HG03354 (cell line): ENCODE results near the gene AICDA.

ENCODE experiments used
- ATAC-seq: cut with Tn5 transposase; IDR thresholded peaks from one replicate; pipeline ENCODE4 v1.9.1; 2021; ENCODE audit warnings: mild to moderate bottlenecking; ENCODE audit not compliant: unreplicated experiment, poor library complexity, severe bottlenecking

The AICDA gene

DNA sequence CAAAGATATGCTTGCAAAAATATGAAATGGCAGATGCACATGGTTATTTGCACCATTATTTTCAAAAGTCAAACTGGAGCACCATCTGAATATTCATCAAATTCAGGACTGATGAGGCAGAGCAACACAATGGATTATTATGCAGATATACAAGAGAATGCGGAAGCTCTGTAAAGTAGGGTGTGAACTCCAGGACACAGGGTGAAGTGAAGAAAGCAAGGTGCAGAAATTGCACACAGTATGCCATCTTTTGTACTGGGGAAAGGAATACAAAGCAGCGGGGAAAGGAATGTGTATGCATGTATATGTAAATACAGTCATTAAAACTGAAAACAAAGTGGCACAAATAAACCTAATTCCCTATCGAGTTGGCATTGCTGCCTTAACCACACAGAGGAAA, 49.3 kb downstream of the AICDA start:
- ATAC-seq = no peak

DNA sequence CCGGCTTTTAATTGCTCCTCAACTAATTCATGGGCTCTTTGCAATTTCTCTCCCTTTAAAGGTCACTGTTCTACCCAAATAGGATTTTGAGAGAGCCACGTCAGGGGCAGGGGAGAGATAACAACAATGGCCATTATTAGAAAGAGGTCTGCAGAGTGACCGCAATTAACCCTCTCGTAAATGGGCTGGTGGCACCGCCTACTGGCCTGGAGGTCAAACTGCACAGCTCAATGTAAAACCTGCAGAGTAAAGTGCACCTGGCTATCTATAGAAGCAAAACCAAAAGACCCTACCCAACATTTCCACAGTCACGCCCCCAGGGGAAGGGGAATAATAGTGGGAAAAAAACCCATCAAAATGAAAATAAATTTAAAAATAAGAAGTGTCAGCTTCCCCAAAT, 50.3 kb downstream of the AICDA start:
- ATAC-seq = no peak

DNA sequence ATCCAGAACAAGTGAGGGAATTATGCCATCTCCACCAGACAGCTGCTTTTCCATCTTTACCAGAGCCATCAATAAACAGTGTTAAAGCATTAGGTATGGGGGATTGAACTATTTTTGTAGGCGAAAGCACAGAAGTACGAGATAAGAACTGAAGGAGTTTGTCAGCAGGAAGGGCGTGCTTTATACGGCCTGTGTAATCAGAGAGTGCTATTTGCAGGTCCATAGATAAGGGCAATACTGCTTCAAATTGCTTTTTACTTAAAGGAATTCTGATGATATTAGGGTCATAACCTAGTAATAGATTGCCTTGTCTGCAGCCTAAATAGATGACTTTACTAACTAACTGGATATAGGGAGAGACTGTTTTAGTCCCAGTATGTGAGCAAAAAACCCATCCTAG, 51.6 kb downstream of the AICDA start:
- no peak for ATAC-seq

DNA sequence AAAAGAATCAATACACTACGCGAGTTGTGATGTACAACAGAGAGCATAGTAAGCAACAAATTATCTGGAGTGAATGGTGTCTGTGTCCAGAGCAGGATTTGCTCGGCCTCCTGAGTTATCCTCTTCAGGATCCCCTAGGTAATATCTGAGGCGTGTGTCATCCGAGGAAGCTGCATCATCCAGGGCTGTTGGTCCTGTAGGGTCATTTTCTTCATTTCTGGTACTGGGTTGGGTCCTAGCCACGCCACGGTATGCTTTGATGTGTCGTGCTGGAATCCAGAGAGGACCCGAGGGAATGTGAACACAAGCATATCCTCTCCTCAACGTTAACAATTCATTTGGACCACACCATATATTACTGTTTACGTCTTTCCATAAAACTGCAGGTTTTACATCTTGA, 53.0 kb downstream of the AICDA start:
- no peak for ATAC-seq

DNA sequence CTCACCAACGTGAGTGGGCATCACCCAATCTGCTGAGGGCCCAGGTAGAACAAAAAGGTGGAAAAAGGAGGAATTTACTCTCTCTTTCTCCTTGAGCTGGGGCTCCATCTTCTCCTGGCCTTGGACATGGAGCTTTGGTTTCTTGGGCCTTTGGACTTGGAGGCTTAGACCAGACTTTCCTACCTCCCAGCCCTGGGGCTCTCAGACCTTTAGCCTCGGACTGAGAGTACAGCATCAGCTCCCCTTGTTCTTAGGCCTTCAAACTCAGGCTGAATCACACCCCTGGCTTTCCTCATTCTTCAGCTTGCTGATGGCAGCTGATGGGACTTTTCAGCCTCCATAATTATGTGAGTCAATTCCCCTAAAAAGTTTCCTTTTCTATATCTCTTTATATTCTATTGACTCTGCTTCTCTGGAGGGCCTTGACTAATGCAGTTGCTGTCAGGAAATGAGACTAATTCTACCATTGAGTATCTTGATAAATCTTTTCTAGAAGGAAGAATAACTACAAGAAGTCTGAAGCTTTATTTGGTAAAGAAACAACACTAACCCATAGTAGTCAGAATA, 56.0 kb downstream of the AICDA start:
- ATAC-seq = no peak

DNA sequence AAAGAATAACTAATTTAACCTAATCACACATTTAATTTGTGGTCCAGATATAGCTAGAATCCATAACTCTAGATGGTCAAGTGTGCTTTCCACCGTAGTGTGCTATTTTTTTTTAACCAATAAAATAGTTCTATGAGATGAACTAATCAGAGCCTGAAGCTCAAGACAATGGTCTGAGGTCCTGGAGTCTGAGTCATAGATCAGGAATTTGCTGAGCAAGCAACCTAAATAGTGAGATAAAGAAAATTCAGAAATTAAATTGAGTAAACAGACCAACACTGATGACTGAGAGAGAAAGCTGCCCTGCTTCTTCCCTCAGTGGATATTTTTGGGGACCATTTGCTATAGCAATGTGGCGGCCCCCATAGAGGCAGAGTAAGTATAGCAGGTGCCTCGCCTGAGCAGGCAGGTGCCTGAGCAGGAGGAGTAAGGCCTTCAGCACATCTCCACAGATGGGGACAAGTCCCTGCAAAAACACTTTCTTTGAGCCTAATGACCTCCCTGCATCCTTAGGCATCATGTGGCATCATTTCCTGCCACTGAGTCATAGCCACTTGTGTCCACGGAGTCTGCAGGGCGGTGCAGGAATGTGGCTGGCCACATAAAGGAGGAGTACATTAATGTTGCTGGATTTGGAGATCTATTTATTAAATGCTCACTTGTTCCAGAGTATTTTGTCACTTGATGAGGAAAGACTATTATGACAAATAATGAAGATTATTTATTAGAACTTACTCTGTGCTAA, 58.0 kb downstream of the AICDA start:
- ATAC-seq = no peak

DNA sequence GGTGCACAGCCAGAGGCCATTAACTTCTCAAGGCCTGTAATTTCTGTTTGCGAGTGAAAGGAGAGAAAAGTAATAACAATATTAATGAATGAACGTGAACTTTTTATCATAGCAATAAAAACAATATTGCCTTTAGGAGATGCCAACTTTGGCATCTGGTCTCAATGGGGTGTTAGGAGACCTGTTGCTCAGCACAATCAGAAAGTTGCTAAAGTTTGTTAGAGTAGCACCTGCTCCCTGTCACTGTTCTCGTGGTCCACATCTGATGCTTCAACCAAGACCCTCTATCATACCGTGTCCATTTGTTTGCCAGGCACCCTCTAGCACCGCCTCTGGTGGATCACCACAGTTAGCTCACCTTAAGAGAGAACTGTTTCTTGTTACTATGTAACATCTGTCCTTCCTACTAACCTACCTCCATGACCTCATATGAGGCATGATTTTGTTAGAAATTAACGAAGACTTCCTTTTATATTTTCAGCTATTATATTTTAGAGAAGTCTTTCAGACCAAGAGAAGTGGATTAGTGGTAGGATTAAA, 59.5 kb downstream of the AICDA start:
- ATAC-seq = no peak
